IPS DF 19.7 (cell line): ENCODE results near the gene TACR2.

Experiments used
- DNase-seq: peaks from one replicate; pipeline ENCODE4 v3.0.0-alpha.2; 2013; ENCODE audit warnings: low read depth, low spot score

Gene TACR2

GRCh38 chr10:69374931-69375306 is 41.8 kb downstream of the TACR2 start:
- DNase-seq = no peak

- DNase-seq = no peak
Observed at GRCh38 chr10:69374242-69374641, 42.5 kb downstream of the TACR2 start.

- DNase-seq = no peak
Observed at GRCh38 chr10:69372126-69372980, 44.4 kb downstream of the TACR2 start.

- no peak for DNase-seq
Observed at GRCh38 chr10:69367469-69367868, 49.2 kb downstream of the TACR2 start.

GRCh38 chr10:69366738-69367137 is 50.0 kb downstream of the TACR2 start:
- DNase-seq = no peak

GRCh38 chr10:69364232-69364940 is 52.3 kb downstream of the TACR2 start:
- DNase-seq = no peak

GRCh38 chr10:69363666-69364065 is 53.1 kb downstream of the TACR2 start:
- no peak for DNase-seq

- no peak for DNase-seq
Observed at GRCh38 chr10:69362471-69362954, 54.2 kb downstream of the TACR2 start.

- DNase-seq = no peak
Observed at GRCh38 chr10:69361303-69361614, 55.5 kb downstream of the TACR2 start.

- no peak for DNase-seq
Observed at GRCh38 chr10:69360485-69361302, 56.0 kb downstream of the TACR2 start.

- DNase-seq = no peak
Observed at GRCh38 chr10:69359594-69359993, 57.1 kb downstream of the TACR2 start.

- DNase-seq = no peak
Observed at GRCh38 chr10:69359148-69359547, 57.6 kb downstream of the TACR2 start.

GRCh38 chr10:69358148-69358795 is 58.4 kb downstream of the TACR2 start:
- no peak for DNase-seq

- DNase-seq = no peak
Observed at GRCh38 chr10:69356187-69356586, 60.5 kb downstream of the TACR2 start.

- no peak for DNase-seq
Observed at GRCh38 chr10:69353977-69354635, 62.6 kb downstream of the TACR2 start.
